PFSK-1 (cell line): ENCODE data around the gene MRPS7.

ENCODE experiments used
- POLR2AphosphoS5 ChIP-seq: IDR thresholded peaks from 2 replicates; pipeline ENCODE4 v1.6.1; 2012; ENCODE audit warnings: low read depth, mild to moderate bottlenecking, control low read depth, low read length, moderate library complexity
- TAF1 ChIP-seq: IDR thresholded peaks from 2 replicates; pipeline ENCODE4 v1.6.1; 2012; ENCODE audit warnings: low read length, control low read depth, borderline replicate concordance; ENCODE audit not compliant: insufficient read depth

GRCh38 chr17:75238684-75239191 is 22.9 kb upstream of the MRPS7 start:
- 0 out of 2 replicates have a peak, but pooled peaks have one; percentile 6 for TF ChIP-seq POLR2AphosphoS5
- TF ChIP-seq TAF1 = no peak
